Activated CD4-positive, alpha-beta T cell treated with anti-CD3 and anti-CD28 coated beads for 1 hour (primary cell): ENCODE results near the gene LAIR1.
"Not testable (repeated sequence)": the region's sequence is repeated elsewhere in the genome, so short reads cannot be mapped to it uniquely, and the experiment has no call there.

Experiments used
- DNase-seq: peaks from one replicate; pipeline ENCODE4 v3.0.0-alpha.2; 2020

The LAIR1 gene

GRCh38 chr19:54375181-54375938 is 10.6 kb upstream of the LAIR1 start:
- not testable (repeated sequence) for DNase-seq

DNA sequence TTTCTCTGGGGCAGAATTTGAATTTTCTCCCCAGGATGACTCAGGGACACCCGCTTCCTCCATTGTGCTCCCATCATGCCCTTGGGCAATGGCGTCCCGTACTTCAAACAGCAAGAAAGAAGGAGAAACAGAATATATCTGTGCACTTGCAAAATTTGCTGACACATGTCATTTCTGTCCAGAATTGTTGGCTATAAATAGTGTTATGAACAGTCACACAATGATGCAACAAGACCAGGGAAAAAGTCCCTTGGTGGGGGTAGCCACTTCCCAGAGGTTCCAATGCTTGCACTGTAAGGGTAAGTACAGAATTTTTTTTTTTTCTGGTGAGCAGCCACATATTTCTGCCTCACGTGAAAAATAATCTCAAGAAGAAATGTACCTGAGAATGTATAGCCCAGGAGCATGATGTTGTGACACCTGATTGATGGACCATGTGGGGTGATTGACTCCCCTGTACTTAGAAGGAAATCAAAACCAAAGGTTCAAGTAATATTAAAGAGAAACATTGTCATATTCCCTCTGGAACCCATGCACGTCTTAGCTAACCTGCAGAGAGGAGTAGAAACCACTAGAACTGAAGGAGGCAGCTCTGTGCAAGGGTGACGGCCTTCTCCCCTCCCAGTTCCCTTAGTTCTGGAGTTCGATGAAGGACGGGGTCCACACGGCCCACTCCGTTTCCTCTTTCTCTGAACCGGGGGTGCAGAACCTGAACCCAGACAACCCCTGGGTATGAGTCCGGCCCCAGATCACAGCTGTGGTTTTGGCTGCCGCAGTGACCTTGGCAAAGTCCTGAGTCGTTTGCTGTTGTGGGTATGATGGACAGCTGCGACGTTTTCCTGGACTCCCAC is 9.3 kb upstream of the LAIR1 start:
- no peak for DNase-seq

DNA sequence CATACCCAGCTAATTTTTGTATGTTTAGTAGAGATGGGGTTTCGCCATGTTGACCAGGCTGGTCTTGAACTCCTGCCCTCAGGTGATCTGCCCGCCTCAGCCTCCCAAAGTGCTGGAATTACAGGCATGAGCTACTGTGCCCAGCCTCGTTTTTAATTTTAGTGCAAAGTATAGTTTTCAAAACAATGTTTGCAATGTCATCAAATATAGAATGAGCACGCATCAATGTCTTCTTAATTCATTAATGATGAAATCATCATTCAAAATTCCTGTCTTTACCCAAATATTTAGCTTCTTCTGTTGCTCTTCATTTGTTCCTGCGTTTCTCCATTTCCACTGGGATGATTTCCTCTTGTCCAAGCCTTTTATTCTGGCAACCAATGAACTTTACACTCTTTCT is 6.7 kb upstream of the LAIR1 start:
- DNase-seq: not testable (repeated sequence)

DNA sequence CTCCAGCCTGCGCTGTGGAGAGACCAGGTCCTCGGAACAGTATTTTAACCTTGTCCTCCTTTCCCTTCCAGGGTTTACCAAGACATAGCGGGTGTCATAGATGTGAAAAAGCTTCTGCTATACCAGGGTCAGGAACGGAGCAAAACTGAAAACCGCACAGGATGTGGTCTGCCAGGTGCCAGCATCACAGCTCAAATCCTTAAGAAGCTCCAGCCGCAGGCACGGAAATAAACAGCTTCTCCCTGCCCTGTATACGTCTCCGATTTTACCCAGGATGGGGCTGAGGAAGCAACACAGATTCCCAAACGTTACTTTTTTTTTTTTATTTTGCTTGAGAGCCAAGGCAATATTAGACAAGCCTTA is 5.7 kb upstream of the LAIR1 start:
- peak; percentile 31 for DNase-seq

GRCh38 chr19:54369688-54370433 is 5.1 kb upstream of the LAIR1 start:
- not testable (repeated sequence) for DNase-seq

DNA sequence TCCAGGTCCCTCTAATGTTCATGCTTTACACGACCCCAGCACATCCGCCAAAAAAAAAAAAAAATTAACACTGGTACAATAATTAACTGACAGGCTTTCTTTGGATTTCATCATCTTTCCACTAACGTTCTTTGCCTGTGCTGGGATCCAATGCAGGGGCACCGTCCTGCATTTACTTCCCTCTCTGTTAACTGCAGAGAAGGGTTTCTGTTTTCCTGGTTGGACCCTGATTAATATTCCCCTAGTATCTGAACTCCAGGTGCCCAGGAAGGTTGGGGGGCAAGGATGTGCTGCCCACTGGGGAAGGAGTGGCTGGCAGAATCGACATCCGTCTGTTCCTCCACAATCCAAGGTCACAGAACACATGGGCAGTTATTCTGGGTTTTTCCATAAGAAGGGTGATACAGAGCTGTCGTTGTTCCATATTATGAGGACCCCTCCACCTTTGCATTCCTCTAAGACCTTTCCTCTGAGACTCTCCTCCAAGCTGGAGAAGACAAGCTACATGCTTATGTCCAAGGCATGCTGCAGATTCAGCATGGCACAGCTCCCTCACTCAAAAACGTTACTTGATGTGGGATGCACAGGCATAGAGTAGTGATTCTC is 4.5 kb upstream of the LAIR1 start:
- DNase-seq: no peak

DNA sequence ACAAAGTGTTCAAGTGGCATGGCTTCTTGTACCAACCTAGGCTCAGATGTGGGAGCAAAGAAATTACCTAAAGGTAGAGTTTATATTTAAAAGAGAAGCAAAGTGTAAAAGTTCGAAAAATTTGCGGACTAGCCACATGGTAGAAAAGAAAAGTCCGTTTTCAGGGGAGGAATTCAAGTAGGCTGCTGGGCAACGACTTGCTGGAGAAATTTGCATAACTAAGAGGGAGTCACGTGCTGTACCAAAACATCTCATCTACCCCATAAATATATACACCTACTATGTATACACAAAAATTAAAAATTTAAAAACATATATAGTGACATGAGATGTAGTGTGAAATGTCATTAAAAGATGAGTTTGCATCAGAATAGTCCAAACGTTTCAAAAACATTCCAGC is 2.1 kb upstream of the LAIR1 start:
- no peak for DNase-seq

DNA sequence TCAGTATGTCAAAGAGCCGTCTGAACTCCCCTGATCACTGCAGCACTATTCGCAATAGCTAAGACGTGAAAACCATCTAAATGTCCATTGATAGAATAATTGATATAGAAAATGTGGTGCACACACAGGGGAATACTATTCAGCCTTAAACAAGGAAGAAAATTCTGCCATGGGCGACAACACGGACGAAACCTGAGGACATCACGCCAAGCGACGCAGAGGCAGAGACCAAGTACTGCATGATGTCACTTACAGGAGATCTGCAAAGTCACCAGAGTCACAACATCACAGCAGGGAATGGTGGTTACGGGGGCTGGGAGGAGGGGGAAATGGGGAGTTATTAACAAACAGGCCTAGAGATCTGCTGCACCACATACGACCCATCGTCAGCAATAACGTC is 1.1 kb upstream of the LAIR1 start:
- not testable (repeated sequence) for DNase-seq

DNA sequence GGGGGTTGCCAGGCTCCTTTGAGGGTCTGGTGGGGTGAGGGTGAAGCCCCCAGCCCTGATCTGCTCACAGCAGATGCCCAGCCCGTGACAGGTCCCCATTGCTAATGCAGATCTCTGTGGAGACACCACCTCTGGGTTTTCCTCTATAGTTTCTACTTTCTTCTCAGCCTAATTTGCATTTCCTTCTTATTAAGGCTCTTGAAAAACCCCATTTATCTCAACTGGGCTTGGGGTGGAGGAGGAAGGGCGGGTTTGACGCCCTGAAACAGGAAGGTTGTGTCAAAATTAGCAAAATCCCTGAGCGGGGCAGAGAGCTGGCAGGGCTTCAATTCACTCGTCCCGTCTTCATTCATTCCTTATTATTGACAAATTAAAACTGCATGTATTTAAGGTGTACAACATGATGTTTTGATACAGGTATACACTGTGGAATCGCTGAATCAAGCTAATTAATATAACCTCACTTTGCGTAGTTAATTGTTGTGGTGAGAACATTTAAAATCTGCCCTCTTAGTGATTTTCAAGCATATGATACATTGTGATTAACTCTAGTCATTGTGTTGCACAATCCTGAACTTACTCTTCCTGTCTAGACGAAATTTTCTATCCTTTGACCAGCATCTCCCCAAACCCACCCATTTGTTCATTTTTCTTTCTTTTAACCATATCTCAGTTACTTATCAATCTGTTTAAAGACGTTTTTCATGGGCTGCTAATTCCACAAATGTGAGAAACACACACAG is 2.9 kb downstream of the LAIR1 start:
- not testable (repeated sequence) for DNase-seq

GRCh38 chr19:54359149-54359820 is 5.4 kb downstream of the LAIR1 start:
- DNase-seq: peak; percentile 58

DNA sequence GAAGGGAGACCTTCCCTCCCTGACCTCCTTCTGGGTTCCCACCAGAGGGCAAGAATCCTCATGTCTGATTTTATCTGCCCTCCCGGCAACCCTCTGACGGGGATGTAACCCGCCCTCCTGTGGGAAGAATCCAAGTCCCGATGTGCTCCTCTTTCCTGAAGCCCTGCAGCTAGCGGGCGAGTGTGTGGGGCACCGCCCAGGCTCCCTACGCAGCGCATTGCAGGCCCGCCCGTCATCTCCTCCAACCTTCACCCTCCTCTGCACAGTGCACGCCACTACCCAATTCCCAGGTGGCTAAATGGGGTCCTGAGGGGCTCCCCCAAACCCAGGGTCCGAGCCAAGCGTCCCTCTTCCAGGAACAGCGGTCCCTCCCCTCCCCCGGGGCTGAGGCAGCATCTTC is 7.3 kb downstream of the LAIR1 start:
- no peak for DNase-seq

DNA sequence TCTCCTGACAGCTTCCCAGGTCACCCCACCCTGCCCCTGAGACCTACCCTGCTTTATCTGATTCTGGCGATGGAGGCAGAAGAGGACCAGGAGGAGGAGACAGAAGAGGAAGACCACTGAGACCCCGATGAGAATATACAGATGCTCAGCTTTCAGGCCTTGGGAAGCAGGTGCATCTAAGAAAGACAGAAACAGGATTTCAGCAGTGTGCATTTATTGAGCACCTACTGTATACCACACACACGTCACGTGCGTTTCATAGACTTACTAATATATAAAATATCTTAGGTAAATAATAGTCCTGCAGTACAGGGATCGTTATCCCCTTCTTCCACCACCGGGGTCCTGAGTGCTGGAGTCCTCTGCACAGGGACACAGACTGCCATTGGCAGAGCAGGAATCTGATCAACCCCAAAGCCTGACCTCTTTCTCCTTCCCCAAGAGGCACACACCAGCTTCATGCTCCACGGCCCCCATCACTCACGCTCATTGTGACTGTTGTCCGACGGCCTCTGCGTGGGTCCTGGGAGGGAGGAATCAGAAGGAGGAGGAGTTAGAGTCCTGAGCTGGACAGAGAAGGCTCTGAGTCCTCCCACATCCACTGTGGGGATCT is 8.2 kb downstream of the LAIR1 start:
- no peak for DNase-seq

DNA sequence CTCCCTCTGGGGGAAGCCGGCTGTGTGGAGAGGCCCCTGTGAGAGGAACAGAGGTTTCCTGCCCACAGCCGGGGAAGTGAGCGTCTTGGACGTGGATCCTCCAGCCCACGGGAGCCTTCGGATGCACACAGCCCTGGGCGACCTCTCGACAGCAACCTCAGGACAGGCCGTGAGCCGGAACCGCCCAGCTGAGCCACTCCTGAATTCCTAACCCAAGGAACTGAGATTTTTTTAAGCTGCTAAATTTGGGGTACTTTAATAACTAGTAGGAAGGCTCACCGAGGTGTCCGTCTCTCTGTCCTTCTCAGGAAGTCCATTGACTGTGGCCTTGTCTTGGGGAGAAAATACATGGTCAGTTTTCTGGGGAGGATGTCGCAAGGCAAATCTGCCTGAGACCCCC is 9.1 kb downstream of the LAIR1 start:
- no peak for DNase-seq

DNA sequence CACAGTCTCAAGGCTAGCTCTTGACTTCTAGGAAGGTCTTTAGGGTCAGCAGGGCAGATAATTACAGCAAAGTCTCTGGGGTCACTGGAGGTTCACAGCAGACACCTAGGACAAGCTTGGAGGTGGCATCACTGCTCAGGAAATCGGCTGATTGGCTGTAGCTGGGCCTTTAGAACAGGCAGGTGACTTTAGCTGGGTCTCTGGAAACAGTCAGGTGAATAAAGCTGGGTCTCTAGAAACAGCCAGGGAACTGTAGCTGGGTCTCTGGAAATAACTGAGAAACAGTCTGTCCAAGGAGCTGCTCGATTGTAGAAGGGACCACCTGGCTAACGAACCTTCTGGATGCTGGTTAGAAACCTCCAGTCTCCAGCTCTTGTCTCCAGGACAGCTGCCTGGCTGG is 10.0 kb downstream of the LAIR1 start:
- no peak for DNase-seq

DNA sequence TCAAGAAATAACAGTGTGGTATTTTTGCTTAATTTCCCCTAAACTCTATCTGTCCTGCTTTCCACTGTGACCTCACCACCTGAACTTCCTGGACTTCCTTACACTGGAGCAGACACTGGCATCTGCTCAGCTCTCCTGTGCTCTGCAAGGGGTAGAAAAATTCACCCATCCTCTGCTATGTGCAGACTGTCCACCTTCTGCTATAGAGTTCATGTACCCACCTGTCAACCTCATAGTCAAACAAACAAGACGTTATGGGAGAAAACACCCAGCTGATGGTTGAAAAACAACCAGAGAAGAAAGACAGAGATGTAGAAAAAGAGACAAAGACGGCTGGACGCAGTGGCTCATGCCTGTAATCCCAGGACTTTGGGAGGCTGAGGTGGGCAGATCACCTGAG is 12.2 kb downstream of the LAIR1 start:
- no peak for DNase-seq

GRCh38 chr19:54352041-54352440 is 12.7 kb downstream of the LAIR1 start:
- DNase-seq: no peak

GRCh38 chr19:54351474-54351873 is 13.3 kb downstream of the LAIR1 start:
- no peak for DNase-seq

GRCh38 chr19:54345938-54346386 is 18.8 kb downstream of the LAIR1 start:
- DNase-seq: no peak

GRCh38 chr19:54343868-54344267 is 20.9 kb downstream of the LAIR1 start:
- DNase-seq: no peak

DNA sequence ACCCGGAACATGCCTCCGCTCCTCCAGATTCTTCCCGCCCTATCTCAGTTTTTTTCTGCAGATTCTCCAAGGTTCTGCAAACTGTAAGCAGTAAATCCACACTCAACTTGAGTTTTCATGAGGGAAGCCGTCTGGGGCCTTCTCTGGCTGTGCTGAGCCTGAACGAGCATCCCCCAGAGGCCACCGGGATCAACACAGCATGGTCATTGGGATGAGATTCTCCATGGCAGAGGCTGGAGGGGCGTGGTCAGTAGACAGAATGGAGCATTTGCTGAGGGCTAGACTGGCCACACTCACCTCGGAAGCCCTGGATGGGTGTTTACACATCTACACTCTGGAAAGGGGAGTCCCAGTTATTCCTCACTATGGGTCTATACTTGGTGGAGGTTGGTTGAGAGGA is 23.4 kb downstream of the LAIR1 start:
- no peak for DNase-seq

DNA sequence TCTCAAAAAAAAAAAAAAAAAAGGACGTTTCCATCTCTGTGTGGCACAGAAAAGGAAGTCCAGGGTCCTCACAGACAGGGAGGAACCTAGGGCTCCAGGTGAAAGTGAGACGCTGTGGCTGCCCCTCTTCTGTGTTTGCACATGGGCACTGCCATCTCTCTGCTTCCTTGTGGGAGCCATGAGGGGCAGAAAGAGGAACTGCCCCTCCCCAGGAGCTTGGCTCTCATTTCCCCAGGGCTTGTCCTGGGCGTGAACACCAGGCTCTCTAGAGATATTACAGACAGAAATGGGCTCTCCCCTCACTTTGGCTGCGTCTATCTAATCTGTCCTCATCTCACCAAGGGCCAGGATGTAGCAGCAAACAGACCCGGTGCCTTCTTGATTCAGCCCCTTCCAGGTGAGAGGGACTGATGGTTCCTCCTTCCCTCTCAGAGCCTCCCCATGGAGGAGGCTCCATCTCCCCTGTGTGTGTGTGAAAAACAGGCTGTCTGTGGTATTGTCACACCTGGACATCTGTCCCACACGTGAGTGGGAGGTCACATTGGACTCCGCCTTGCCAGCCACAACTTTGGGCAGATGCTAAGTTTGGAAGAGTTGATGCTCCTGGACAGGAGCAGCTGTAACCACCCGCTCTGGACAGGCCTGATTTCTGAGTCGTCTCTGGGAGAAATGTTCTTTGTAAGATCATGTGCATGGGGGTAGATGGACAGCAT is 24.9 kb downstream of the LAIR1 start:
- DNase-seq: no peak
